GM12892 (cell line): ENCODE measurements around the gene ARHGAP40.

Source experiments
- POLR2A ChIP-seq: IDR thresholded peaks from 2 replicates; pipeline ENCODE4 v1.6.1; 2011; ENCODE audit warnings: low read depth, low read length, control low read depth
- POLR2AphosphoS5 ChIP-seq: IDR thresholded peaks from 2 replicates; pipeline ENCODE4 v1.6.1; 2011; ENCODE audit warnings: low read depth, low read length, control low read depth
- TAF1 ChIP-seq: IDR thresholded peaks from 2 replicates; pipeline ENCODE4 v1.6.1; 2011; ENCODE audit warnings: low read depth, mild to moderate bottlenecking, control low read depth, low read length, borderline replicate concordance

- TF ChIP-seq TAF1, result no peak
- TF ChIP-seq POLR2A, result no peak
- TF ChIP-seq POLR2AphosphoS5, result no peak
These were observed 27.2 kb downstream of the ARHGAP40 start for GRCh38 chr20:38628580-38629470.
